ENCODE data around the gene HIRA.

The HIRA gene

GRCh38 chr22:19412478-19412877 lies 19.1 kb downstream of the HIRA start:
- peak in 1 of 56 donors; percentile 12 for DNase-seq

- DNase-seq, result no peak
Measured at GRCh38 chr22:19411690-19412045, 19.9 kb downstream of the HIRA start.

DNA sequence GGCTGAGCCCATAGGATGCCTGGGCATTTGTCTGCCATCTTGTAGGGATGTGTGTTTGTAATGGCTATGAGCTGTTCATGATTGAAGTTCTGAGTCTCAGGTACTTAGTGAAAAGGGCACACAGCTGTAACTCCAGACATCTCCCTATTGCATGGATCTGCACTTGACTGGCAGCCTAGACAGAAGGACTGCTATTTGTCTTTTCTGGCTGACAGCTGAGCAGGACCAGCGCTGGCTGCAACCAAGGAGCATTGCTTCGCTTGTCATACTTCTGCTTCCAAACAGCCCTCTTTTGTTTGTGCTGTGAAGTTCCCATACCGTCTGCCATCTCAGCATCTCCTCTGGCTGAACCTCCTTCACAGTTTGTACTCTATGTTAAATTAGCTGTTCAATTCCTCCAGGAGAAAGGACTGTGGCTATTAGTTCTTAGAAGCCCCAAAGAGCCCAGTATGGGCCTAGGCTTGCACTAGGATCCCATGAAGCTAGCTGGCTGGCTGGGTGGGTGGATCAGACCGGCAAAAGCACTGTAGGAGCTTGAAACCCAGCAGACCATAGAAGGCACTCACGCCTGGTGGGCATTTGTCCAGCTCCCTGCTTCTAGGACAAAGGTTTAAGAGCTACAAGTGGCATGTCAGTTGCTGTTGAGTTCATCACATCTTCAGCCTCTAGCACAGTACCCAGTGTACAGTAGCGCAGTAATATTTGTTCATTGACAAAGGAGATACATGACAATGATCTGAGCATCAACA lies 20.4 kb downstream of the HIRA start:
- no peak for DNase-seq

GRCh38 chr22:19407649-19408606 lies 23.6 kb downstream of the HIRA start:
- no peak for DNase-seq

- DNase-seq, result no peak
Measured at GRCh38 chr22:19406846-19407245, 24.7 kb downstream of the HIRA start.

DNA sequence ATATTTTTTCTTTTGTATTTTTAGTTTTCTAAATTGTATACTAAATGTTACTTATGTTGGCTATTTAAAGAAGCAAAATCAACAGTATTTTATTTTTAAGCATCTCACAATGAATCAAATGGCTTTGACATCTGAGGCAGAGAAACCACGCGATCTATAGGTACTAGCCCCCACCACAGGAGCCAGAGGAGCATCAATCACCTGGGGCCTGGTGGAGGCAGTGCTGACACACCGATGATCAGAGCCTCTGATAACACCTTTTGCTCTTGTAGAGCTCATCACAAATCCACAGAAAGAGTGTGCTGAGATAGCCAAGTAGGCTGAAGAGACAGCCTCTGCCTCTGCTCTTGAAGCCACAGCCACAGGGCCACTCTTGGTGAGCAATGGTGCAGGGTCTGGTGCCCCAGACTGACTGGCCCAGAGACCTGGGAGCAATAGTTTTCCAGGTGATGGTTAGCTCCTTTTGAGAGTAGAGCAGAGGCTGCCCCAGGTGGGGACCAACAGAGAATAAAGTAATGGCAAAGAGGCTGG lies 25.2 kb downstream of the HIRA start:
- no peak for DNase-seq

DNA sequence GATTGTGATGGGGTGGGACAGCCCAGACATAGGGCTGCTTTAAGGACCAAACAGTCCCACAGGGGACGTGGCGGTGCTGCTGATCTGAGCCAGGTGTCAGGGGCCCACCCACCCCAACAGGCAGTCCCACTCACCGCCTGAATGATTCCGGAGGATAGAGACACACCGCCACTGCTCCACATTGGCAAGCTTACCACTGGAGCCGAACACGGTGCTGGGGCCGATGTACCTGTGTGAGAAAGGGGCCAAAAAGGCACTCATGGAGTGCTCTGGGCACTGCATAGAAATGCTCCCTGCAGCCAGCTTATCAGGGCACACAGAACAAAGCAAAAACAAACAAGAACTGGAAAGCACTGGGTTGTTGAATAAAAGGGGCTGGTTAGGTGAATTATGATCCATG lies 25.9 kb downstream of the HIRA start:
- DNase-seq, result no peak

DNA sequence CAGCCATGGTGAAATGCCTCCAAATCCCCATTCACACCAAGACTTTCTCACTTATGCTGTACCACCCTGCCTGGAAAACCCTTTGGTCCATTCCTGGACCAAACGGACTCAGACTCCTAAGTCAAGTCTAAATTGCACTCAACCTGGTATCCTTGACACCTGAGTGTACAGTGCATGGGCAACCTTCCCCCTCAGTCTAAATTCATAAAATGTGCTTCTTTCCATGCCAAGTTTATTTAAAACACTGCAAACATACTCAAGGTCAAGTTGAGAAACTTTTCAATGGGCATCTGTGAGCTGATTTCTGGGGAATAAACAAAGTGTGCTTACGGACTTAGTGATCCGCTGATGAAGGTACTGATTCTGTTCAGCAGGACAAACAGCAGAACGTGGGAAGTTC lies 26.4 kb downstream of the HIRA start:
- no peak for DNase-seq

DNA sequence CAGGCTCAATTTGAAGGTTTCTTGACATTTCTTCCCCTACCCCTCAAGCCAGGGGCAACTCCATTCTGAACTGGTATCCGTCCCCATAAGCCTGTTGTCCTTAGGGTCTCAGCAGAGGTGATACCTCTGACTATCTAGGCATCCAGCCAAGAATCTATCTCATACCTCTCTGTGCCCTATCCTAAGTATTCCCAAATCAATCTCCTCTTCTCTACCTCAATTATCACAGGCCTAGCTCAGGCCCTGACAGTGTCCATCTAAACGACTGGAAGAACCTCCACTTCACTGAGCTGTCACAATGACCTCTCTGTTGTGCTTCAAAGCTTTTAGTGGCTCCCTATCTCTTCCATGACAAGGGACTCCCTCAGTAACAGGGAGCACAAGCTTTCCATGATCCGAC lies 26.9 kb downstream of the HIRA start:
- DNase-seq, result no peak

DNA sequence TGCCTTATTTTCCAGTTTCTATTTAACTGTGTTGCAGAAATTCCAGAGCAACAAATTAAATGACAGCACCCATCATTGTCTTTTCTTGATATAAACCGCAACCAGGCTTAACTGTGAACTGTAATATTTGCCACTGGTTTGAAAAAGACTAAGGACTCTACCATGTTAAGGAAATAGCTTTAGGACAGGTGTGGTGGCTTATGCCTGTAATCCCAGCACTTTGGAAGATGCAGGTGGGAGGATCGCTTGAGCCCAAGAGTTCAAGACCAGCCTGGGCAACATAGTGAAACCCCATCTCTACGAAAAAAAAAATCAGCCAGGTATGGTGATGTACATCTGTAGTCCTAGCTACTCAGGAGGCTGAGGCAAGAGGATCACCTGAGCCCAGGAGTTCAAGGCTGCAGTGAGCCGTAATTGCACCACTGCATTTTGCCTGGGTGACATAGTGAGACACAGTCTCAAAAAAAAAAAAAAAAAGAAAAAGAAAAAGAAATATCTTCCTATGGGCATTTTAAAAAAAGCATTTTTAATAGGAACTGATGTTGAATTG lies 28.8 kb downstream of the HIRA start:
- no peak for DNase-seq

GRCh38 chr22:19401483-19401882 lies 30.1 kb downstream of the HIRA start:
- DNase-seq, result no peak

DNA sequence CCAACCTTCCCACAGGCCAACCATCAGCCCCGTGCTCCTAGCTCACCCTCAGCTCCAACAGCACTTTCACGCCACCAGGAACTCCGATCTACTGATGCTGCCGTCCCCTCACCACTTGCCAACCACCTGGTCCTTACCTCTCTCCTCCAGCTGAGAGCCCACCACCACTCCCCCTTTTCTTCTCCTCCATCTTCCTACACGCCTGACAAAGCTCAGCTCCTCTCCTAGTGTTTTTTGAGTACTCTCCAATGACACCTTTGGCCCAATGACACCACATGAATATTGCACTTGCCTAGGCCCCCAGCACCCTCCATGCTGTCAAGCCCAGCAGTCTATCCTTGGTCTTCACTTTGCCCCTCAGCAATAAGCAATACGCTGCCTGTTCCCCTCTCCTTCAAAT lies 30.7 kb downstream of the HIRA start:
- DNase-seq, result no peak

GRCh38 chr22:19398652-19399051 lies 32.9 kb downstream of the HIRA start:
- DNase-seq, result no peak

GRCh38 chr22:19398206-19398605 lies 33.3 kb downstream of the HIRA start:
- no peak for DNase-seq

- no peak for DNase-seq
Measured at GRCh38 chr22:19397734-19398104, 33.8 kb downstream of the HIRA start.

GRCh38 chr22:19396934-19397733 lies 34.4 kb downstream of the HIRA start:
- DNase-seq, result no peak

DNA sequence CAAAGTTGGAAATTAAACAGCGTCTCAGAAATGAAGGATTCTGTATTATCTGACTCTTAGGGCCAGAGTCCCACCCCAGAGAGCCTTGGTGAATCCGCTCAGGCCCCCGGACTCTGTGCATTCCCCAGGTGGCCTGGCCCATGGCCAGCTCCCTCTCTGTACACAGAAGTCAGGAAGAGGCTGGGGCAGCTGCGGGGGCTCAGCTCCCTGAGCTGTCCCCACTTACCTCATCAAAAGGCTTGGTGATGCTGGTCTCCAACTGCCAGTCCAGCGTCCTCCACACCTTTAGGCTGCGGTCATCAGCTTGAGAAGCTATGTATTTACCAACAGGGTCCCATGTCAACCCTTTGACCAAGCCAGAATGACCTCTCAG lies 35.0 kb downstream of the HIRA start:
- no peak for DNase-seq

GRCh38 chr22:19395276-19395675 lies 36.3 kb downstream of the HIRA start:
- no peak for DNase-seq

DNA sequence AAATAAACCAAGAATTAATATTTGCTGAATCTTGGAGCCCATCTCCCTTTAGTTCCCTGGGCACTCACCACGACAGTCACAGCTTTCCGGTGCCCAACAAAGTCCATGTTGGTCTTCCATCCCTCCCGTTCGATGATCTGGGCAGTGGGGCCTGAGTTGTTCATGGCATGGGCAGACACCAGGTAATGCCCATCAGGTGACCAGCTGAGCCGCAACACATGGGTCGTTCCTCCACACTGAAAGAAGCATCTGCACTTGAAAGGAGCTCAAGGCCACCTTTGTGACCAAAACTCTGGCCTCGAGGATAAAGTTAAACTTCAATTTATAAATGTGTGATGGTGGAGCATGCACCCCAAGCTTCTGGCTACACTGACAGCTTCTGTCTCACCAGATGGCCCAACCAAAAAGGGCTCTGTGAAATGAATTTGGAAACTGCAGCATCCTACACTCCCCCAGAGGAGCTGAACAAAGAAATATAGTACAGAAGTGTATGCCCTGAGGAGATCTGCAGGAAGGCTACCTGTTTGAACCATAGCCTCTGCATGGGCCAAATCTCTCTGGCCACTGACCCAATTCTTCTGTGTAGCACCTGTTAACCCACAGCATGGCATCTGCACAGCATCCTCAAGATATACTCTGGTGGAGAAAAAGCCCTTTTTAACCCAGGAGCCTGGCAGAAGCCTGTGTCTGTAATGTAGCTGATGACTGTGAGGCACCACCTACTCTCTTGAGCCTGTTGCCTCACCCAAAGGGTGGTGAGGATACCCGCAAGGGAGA lies 37.1 kb downstream of the HIRA start:
- DNase-seq, result no peak

DNA sequence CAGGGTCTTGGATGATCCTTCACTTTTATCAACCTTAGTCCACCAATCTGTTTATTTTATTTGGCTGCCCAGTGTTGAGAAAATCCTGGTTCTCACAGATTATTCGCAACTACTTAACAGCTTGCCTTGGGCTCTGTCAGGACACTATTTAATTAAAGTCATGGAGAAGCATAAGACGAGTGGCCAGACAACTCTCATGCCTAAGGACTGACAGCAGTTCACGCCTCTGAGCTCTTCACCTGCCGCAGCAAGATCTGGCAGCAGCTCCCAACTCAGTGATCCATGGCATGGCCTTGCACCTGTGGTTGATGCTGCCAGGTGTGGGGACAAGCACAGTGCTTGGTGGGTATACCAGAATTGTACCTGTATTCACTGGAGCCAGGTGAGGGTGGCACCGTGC lies 37.8 kb downstream of the HIRA start:
- no peak for DNase-seq

GRCh38 chr22:19387575-19387974 lies 44.0 kb downstream of the HIRA start:
- DNase-seq, result no peak

Measured in nucleus accumbens (tissue), 56 donors.